ENCODE results near the gene INHBC.
"Not testable (repeated sequence)": the region's sequence is repeated elsewhere in the genome, so short reads cannot be mapped to it uniquely, and the experiment has no call there.

INHBC gene

DNA sequence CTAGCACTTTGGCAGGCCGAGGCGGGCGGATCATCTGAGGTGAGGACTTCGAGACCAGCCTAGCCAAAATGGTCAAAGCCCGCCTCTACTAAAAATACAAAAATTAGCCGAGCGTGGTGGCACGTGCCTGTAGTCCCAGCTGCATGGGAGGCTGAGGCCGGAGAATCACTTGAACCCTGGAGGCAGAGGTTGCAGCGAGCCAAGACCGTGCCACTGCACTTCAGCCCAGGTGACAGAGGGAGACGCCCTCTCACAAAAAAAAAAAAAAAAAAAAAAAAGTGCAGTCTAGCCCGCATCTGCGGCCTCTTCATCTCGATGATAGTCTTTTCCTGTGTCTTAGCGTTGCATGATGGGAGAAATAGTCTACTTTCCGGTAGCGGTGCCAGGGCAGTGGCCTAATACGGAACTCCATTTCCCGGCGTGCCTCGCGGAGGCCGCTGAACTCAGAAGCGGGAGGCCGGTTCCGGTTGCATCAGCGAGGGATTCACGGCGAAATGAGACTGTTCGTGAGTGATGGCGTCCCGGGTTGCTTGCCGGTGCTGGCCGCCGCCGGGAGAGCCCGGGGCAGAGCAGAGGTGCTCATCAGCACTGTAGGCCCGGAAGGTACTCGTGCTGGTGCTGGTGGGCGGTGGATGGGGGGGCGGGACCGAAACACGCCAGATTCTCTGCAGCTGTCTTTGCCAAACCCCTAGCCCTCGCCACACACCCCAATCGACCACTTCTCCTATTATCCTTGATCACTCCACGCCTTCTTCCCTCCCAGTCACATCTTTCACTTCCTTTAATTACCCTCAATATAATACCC lies 53.2 kb downstream of the INHBC start, which contains the start of gene MARS1:
Gene MARS1 (plus strand): TSS at position 472 of the 805 bp plus-strand sequence. CDS start 23 bp downstream, at position 495.
- DNase-seq, result peak; percentile 93 to 95

DNA sequence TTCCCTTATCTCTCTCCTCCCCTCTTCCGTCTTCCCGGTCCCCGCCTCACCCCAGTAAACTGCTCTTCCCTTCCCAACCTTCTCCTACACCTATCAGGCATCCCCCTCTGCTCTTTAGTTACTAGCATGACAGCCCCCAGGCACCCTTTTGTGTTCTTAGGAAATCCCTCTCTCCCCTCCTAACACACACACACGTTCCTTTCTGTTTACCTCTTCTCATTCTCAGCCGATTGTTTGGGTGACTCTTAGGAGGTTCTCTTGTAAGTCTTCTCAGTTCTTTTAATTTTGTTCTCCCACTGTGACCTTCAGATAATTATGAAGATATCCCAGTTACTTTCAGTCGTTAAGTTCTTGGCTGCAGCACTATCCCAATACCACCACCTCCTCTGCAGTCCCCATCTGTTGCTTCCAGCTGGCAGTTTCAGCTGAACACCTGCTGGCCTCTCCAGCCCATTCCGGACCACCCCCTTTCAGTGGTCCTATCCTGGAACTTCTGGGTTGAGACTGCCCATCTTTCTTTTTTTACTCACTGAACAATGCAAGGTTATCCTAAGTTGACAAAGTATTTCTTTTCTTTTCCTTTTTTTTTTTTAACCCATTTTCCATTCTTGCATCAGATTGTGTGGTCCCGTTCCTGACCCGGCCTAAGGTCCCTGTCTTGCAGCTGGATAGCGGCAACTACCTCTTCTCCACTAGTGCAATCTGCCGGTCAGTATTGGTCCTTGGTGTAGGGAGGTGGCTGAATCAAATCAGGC lies 54.0 kb downstream of the INHBC start:
- no peak for DNase-seq

DNA sequence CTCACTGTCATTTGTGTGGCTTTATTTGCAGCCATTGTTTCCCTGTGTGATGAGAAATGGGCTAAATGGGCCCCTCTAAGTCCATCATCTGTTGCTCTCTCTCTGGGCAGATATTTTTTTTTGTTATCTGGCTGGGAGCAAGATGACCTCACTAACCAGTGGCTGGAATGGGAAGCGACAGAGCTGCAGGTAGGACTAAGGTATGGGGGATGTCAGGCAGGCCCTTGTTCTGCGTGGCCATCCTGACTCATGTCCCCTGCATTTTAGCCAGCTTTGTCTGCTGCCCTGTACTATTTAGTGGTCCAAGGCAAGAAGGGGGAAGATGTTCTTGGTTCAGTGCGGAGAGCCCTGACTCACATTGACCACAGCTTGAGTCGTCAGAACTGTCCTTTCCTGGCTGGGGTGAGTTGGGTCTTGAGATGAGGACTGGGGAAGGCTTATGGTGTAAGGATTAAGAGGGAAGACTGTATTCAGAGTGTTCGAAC lies 54.6 kb downstream of the INHBC start:
- no peak for DNase-seq

GRCh38 chr12:57490126-57490525 lies 55.5 kb downstream of the INHBC start:
- DNase-seq, result no peak

- DNase-seq, result no peak
Observed at GRCh38 chr12:57491393-57492280, 57.1 kb downstream of the INHBC start.

DNA sequence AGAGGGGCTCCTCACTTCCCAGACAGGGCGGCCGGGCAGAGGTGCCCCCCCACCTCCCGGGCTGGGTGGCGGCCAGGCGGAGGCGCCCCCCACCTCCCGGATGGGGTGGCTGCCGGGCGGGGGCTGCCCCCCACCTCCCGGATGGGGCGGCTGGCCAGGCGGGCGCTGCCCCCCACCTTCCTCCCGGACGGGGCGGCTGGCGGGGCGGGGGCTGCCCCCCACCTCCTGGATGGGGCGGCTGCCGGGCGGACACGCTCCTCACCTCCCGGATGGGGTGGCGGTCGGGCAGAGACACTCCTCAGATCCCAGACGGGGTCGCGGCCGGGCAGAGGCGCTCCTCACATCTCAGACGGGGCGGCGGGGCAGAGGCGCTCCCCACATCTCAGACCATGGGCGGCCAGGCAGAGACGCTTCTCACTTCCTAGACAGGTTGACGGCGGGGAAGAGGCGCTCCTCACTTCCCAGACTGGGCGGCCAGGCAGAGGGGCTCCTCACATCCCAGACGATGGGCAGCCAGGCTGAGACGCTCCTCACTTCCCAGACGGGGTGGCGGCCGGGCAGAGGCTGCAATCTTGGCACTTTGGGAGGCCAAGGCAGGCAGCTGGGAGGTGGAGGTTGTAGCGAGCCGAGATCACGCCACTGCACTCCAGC lies 60.6 kb downstream of the INHBC start:
- DNase-seq, result not testable (repeated sequence)

- no peak for DNase-seq
Observed at GRCh38 chr12:57496822-57497221, 62.2 kb downstream of the INHBC start.

DNA sequence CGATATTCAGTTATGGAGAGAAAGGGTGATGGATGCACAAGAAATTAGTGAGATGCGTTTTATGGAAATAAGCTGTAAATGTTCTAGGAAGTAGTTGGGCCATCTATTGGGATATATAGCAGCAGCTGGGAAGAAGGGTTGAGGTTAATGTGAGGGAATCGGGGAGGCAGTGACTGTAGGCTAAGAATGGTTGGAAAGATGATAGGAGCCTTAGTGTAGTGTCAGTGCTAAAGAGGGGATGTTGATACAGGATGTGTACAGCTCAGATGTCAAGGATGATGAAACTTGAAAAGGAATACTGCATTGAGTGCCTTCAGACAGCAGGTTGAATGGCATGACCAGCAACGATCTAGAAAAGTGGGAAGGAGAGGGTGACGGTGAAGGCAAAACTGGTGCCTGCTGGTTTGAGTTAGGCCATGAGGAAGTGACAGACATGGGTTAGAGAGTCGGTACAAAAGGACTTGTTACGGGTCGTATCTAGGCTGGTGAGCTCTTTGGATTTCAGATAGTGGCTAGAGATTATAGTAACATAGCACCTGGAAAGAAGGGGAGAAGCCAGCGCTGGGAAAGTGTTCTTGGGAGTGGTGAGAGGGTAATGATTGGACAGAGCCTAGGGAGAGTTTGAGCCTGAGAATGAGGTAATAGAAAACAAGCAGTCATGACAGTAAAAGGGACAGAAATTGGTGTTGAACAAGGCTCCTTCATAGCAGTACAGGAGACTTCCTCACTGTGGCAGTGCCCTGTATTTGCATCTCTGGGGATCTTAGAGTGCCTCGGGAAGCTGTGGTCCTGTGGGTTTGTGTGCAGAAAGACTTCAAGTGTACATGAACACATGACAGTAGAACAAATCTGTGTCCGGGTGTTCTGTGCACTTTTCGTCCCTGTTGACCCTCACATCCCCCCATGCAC lies 62.9 kb downstream of the INHBC start:
- no peak for DNase-seq

DNA sequence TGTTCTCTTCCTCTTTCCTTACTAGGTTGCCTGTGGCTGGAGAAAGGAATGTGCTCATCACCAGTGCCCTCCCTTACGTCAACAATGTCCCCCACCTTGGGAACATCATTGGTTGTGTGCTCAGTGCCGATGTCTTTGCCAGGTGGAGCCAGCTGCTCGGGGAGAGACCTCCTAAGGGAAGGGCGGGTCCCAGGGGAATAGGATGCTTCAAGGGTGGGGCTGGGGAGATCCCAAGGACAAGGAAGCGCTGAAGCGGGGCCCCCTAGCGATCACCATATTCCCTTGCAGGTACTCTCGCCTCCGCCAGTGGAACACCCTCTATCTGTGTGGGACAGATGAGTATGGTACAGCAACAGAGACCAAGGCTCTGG lies 63.5 kb downstream of the INHBC start:
- no peak for DNase-seq

GRCh38 chr12:57498571-57498970 lies 64.0 kb downstream of the INHBC start:
- DNase-seq, result no peak

DNA sequence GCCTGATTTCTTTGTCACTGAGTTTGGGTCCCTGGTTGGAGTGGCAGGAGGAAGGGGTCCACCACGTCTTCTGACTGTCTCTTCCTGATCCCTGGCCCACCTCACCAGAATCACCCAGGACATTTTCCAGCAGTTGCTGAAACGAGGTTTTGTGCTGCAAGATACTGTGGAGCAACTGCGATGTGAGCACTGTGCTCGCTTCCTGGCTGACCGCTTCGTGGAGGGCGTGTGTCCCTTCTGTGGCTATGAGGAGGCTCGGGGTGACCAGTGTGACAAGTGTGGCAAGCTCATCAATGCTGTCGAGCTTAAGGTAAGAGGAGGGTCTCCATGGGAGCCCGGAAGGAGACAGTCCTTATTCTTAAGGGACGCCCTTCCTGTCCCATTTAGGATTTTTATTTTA lies 65.6 kb downstream of the INHBC start:
- no peak for DNase-seq

Data from inflammatory macrophage treated with lipopolysaccharide for 1 hour (primary cell).